Ishikawa (cell line): ENCODE results near the gene SIMC1.

Experiments used
- CEBPB ChIP-seq: IDR thresholded peaks from 2 replicates; pipeline ENCODE4 v1.6.1; 2012
- EGR1 ChIP-seq: IDR thresholded peaks from 2 replicates; pipeline ENCODE4 v1.6.1; 2012
- EP300 ChIP-seq: IDR thresholded peaks from 2 replicates; pipeline ENCODE4 v1.6.1; 2012; ENCODE audit warnings: borderline replicate concordance
- FOXM1 ChIP-seq: IDR thresholded peaks from 2 replicates; pipeline ENCODE4 v1.6.1; 2012; ENCODE audit warnings: low read depth, borderline replicate concordance
- NFIC ChIP-seq: IDR thresholded peaks from 2 replicates; pipeline ENCODE4 v1.6.1; 2012
- RAD21 ChIP-seq: IDR thresholded peaks from 2 replicates; pipeline ENCODE4 v1.6.1; 2012; ENCODE audit warnings: low read depth
- REST ChIP-seq: IDR thresholded peaks from 2 replicates; pipeline ENCODE4 v1.6.1; 2012; ENCODE audit warnings: low read depth, mild to moderate bottlenecking
- TCF12 ChIP-seq: IDR thresholded peaks from 2 replicates; pipeline ENCODE4 v1.6.1; 2012; ENCODE audit warnings: low read depth
- TEAD4 ChIP-seq: IDR thresholded peaks from 2 replicates; pipeline ENCODE4 v1.6.1; 2012
- USF1 ChIP-seq: IDR thresholded peaks from 2 replicates; pipeline ENCODE4 v1.6.1; 2012
- YY1 ChIP-seq: IDR thresholded peaks from 2 replicates; pipeline ENCODE4 v1.6.1; 2012; ENCODE audit warnings: low read depth

The SIMC1 gene

GRCh38 chr5:176394881-176395675, 156.9 kb downstream of the SIMC1 start:
- TF ChIP-seq NFIC (no peak), TEAD4 (no peak), CEBPB (no peak), RAD21 (no peak), TCF12 (no peak), YY1 (no peak), EP300 (no peak), REST (no peak), USF1 (no peak), EGR1 (no peak), FOXM1 (no peak)
